CD14-positive monocyte (primary cell): ENCODE measurements around the gene THSD7A. TPM values are rescaled to one million over a fixed set of nuclear protein-coding genes. Genes with fewer than 3 reads are reported as not detected.

Experiments used
- DNase-seq, 3 donors: peaks; one replicate each; pipeline ENCODE4 v3.0.0-alpha.2; 2011 to 2022
- H2AFZ ChIP-seq: 2 replicates; pipeline ENCODE4 v1.6.0; 2012; ENCODE audit warnings: mild to moderate bottlenecking, low read depth, low read length, inconsistent platforms; ENCODE audit not compliant: insufficient read depth, poor library complexity, severe bottlenecking
- H3K27ac ChIP-seq, 2 donors: 1 replicate in 1 of 2; 2 replicates in 1 of 2; pipeline ENCODE4 v1.5.1; 2012 to 2013; ENCODE audit warnings: low read length in 2 of 2, control low read depth in 1 of 2, inconsistent platforms in 1 of 2, low read depth in 1 of 2, mild to moderate bottlenecking in 1 of 2
- H3K27me3 ChIP-seq, 2 donors: one replicate each; pipeline versions ENCODE4 v1.6.0 to v1.6.1; 2011 to 2013; ENCODE audit warnings: low read length in 2 of 2; ENCODE audit not compliant: control insufficient read depth in 2 of 2, insufficient read depth in 2 of 2
- H3K36me3 ChIP-seq, 2 donors: replicated peaks in 1 of 2; 1 replicate in 1 of 2; 2 replicates in 1 of 2; pipeline versions ENCODE4 v1.5.1 to v1.6.1; 2012 to 2013; ENCODE audit warnings: low read length in 2 of 2, control low read depth in 1 of 2, inconsistent platforms in 1 of 2, mild to moderate bottlenecking in 1 of 2; ENCODE audit not compliant: insufficient read depth in 2 of 2, control insufficient read depth in 1 of 2
- H3K4me1 ChIP-seq, 2 donors: 1 replicate in 1 of 2; 2 replicates in 1 of 2; pipeline versions ENCODE4 v1.5.1 to v1.6.1; 2012 to 2013; ENCODE audit warnings: low read length in 2 of 2, control low read depth in 1 of 2, inconsistent platforms in 1 of 2, mild to moderate bottlenecking in 1 of 2, moderate library complexity in 1 of 2; ENCODE audit not compliant: insufficient read depth in 2 of 2, control insufficient read depth in 1 of 2
- H3K4me2 ChIP-seq: replicated peaks from 2 replicates; pipeline ENCODE3; 2012; ENCODE audit warnings: low read length, moderate library complexity, mild to moderate bottlenecking; ENCODE audit not compliant: poor library complexity, severe bottlenecking; ENCODE audit errors: extremely low read depth
- H3K4me3 ChIP-seq, 3 experiments: fragments of 200-600 bp in 1 of 3; sonication (generic) in 1 of 3; replicated peaks in 1 of 3; 1 replicate in 2 of 3; 2 replicates in 1 of 3; pipeline ENCODE4 v1.5.1; 2011 to 2013; ENCODE audit warnings: low read length in 3 of 3, mild to moderate bottlenecking in 3 of 3, control low read depth in 2 of 3, low read depth in 2 of 3, inconsistent platforms in 1 of 3, moderate library complexity in 1 of 3
- H3K79me2 ChIP-seq: 2 replicates; pipeline ENCODE4 v1.6.0; 2012; ENCODE audit warnings: mild to moderate bottlenecking, control low read depth, inconsistent platforms, low read length, moderate library complexity; ENCODE audit not compliant: insufficient read depth
- H3K9ac ChIP-seq: 2 replicates; pipeline ENCODE4 v1.6.0; 2017; ENCODE audit warnings: low read length, mild to moderate bottlenecking; ENCODE audit not compliant: insufficient read depth, poor library complexity, severe bottlenecking
- H3K9me3 ChIP-seq, 2 donors: replicated peaks in 1 of 2; 1 replicate in 1 of 2; 2 replicates in 1 of 2; pipeline versions ENCODE4 v1.5.1 to v1.6.1; 2012 to 2013; ENCODE audit warnings: low read length in 2 of 2, control low read depth in 1 of 2; ENCODE audit not compliant: control insufficient read depth in 1 of 2, insufficient read depth in 1 of 2
- H4K20me1 ChIP-seq: 2 replicates; pipeline ENCODE4 v1.6.0; 2012; ENCODE audit warnings: mild to moderate bottlenecking, low read length, control low read depth, moderate library complexity; ENCODE audit not compliant: insufficient read depth
- H3K27ac Mint-ChIP-seq, 7 donors: one replicate each; pipeline ENCODE4 v1.8.0; 2020; ENCODE audit warnings: mild to moderate bottlenecking in 7 of 7, mixed read lengths in 7 of 7, moderate library complexity in 6 of 7, inconsistent platforms in 2 of 7
- H3K27me3 Mint-ChIP-seq, 3 donors: one replicate each; pipeline ENCODE4 v1.8.0; 2021 to 2022; ENCODE audit warnings: low read depth in 3 of 3, mild to moderate bottlenecking in 3 of 3, mixed read lengths in 3 of 3, moderate library complexity in 3 of 3, inconsistent platforms in 1 of 3
- H3K36me3 Mint-ChIP-seq, 2 donors: one replicate each; pipeline ENCODE4 v1.8.0; 2020; ENCODE audit warnings: mixed read lengths in 2 of 2, inconsistent platforms in 1 of 2, mild to moderate bottlenecking in 1 of 2
- H3K4me1 Mint-ChIP-seq: one replicate; pipeline ENCODE4 v1.8.0; 2020; ENCODE audit warnings: mild to moderate bottlenecking, mixed read lengths
- H3K4me3 Mint-ChIP-seq, 2 donors: one replicate each; pipeline ENCODE4 v1.8.0; 2020; ENCODE audit warnings: mild to moderate bottlenecking in 2 of 2, mixed read lengths in 2 of 2, moderate library complexity in 1 of 2
- H3K9me3 Mint-ChIP-seq, 7 donors: one replicate each; pipeline ENCODE4 v1.8.0; 2020 to 2022; ENCODE audit warnings: mixed read lengths in 7 of 7, mild to moderate bottlenecking in 6 of 7, moderate library complexity in 6 of 7, inconsistent platforms in 2 of 7
- WGBS: methylation state at CpG from one replicate; pipeline ENCODE4 v1.1.5; 2013; ENCODE audit warnings: missing lambda C conversion rate; ENCODE audit not compliant: insufficient coverage; 5-methylcytosine and 5-hydroxymethylcytosine counted together
- intact Hi-C, 2 donors: fragments of 100-400 bp; cut with micrococcal nuclease; formaldehyde crosslinking; loops; one replicate each; pipeline versions ENCODE4 v1.15.0 to v1.15.1; 2023
- polyA plus RNA-seq, 3 donors: library from polyadenylated mRNA; depleted of rRNA in 1 of 3; unstranded in 2 of 3; stranded (reverse) in 1 of 3; fragments of 300-500 nt in 2 of 3; fragments of >200 nt in 1 of 3; fragmentation: Illumina TruSeq in 2 of 3; gene quantifications; 1 replicate in 2 of 3; 2 replicates in 1 of 3; pipeline ENCODE4 v1.2.3, GENCODE V29; 2012 to 2021
- TF ChIP-seq, protein P1 (sequence below): fragments of 200-600 bp; IDR thresholded peaks from one replicate; pipeline ENCODE4 v1.8.0; 2022; ENCODE audit warnings: antibody characterized with exemption, mild to moderate bottlenecking

Gene THSD7A
- polyA plus RNA-seq, 3 donors, result under 0.01 TPM; not detected in 2

DNA sequence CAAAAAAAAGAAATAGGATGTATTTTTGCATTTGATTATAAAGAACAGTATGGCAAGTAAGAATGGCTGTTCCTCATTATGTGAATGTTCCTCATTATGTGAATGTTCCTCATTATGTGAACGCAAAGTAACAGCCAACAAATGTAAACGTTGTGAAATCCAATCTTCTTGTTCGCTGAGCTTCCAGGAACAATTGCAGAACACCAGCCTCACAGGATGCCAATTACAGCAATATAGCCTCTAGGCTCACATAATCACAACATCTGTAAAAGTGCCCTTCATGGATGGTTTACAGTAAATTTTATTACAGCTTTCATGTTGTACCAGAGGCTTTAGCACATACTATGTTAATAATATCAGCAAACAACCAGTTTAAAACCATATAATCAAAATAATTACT is 71.6 kb downstream of the THSD7A start:
- no CpG with 5 or more reads among the region's 3 CpGs for WGBS
- Histone ChIP-seq H3K36me3 (no peaks in the 10 kb centered on the region), H3K9ac (no peak overlapping the region), H3K27me3 (no peaks in the 10 kb centered on the region), H3K79me2 (no peaks in the 10 kb centered on the region), H3K27ac (no peak overlapping the region), H4K20me1 (no peaks in the 10 kb centered on the region), H3K4me3 (no peak overlapping the region), H3K4me2 (no peak overlapping the region), H2AFZ (no peak overlapping the region), H3K4me1 (no peaks in the 10 kb centered on the region), H3K9me3 (no peaks in the 10 kb centered on the region)
- TF ChIP-seq, protein P1, sequence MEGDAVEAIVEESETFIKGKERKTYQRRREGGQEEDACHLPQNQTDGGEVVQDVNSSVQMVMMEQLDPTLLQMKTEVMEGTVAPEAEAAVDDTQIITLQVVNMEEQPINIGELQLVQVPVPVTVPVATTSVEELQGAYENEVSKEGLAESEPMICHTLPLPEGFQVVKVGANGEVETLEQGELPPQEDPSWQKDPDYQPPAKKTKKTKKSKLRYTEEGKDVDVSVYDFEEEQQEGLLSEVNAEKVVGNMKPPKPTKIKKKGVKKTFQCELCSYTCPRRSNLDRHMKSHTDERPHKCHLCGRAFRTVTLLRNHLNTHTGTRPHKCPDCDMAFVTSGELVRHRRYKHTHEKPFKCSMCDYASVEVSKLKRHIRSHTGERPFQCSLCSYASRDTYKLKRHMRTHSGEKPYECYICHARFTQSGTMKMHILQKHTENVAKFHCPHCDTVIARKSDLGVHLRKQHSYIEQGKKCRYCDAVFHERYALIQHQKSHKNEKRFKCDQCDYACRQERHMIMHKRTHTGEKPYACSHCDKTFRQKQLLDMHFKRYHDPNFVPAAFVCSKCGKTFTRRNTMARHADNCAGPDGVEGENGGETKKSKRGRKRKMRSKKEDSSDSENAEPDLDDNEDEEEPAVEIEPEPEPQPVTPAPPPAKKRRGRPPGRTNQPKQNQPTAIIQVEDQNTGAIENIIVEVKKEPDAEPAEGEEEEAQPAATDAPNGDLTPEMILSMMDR, result no peak
- peaks cover 0 to 2% (median 0%) of the 10 kb centered on the region in 3 donors for H3K27me3 Mint-ChIP-seq
- H3K27ac Mint-ChIP-seq, result no peak overlapping the region
- intact Hi-C loops, result no loop called here
- H3K4me3 Mint-ChIP-seq, result no peak overlapping the region
- no peaks in the 10 kb centered on the region for H3K36me3 Mint-ChIP-seq
- peak; percentile 6 to 49 (median 35) for DNase-seq
- H3K4me1 Mint-ChIP-seq, result peaks cover 5% of the 10 kb centered on the region
- H3K9me3 Mint-ChIP-seq, result peaks cover 0 to 3% (median 2%) of the 10 kb centered on the region in 7 donors

DNA sequence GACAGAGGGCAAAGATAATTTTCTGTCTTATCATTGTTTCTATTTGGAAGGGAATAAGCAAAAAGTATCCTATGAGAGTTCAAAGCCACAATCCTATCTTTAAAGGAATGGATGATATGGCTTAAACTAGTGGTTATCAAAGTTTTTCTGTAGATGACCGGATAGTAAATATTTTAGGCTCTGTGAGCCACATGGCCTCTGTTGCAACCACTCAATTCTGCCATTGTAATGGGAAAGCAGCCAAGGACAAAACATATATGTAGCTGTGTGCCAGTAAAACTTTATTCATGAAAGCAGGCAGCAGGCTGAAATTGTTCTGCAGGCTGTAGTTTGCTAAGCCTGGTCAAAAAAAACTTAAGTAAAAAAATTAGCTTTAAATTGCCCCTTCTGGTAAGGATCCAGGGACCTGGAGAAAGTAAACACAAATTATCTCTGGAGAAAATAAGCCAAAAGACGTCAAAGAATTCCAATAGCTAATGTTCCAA is 73.3 kb downstream of the THSD7A start:
- H3K4me2 ChIP-seq, result no peak overlapping the region
- H3K9me3 Mint-ChIP-seq, result peaks cover 0 to 3% (median 0%) of the 10 kb centered on the region in 7 donors
- H3K36me3 Mint-ChIP-seq, result no peaks in the 10 kb centered on the region
- H2AFZ ChIP-seq, result no peak overlapping the region
- no peak overlapping the region for H3K27ac ChIP-seq
- no peak overlapping the region for H3K4me3 Mint-ChIP-seq
- H3K9ac ChIP-seq, result no peak overlapping the region
- H3K27me3 ChIP-seq, result no peaks in the 10 kb centered on the region
- H3K27me3 Mint-ChIP-seq, result peaks cover 0 to 2% (median 0%) of the 10 kb centered on the region in 3 donors
- H3K4me1 Mint-ChIP-seq, result peaks cover 5% of the 10 kb centered on the region
- WGBS, result 91% methylated on average over 1 of the region's 2 CpGs
- H3K79me2 ChIP-seq, result no peaks in the 10 kb centered on the region
- no peaks in the 10 kb centered on the region for H3K9me3 ChIP-seq
- intact Hi-C loops, result no loop called here
- no peaks in the 10 kb centered on the region for H4K20me1 ChIP-seq
- TF ChIP-seq, protein P1, result no peak
- no peak overlapping the region for H3K27ac Mint-ChIP-seq
- DNase-seq, result no peak
- H3K4me1 ChIP-seq, result no peaks in the 10 kb centered on the region
- H3K4me3 ChIP-seq, result no peak overlapping the region
- H3K36me3 ChIP-seq, result no peaks in the 10 kb centered on the region
